CD4-positive, alpha-beta T cell treated with Interleukin-6 at 100 ng/mL for 8 hours (primary cell): ENCODE data around the gene STXBP2.

Experiments used
- DNase-seq: peaks from one replicate; pipeline ENCODE4 v3.0.0-alpha.2; 2020; ENCODE audit warnings: mixed read lengths, low spot score

Gene STXBP2

GRCh38 chr19:7636691-7637373 is at the start of gene STXBP2:
Gene STXBP2 (plus strand): TSS chr19:7637110. CDS start chr19:7637150, 40 bp downstream.
- peak; percentile 92 for DNase-seq

- no peak for DNase-seq
Measured at GRCh38 chr19:7589822-7590221, 47.1 kb upstream of the STXBP2 start.

- DNase-seq = no peak
Measured at GRCh38 chr19:7590256-7590655, 46.7 kb upstream of the STXBP2 start.

GRCh38 chr19:7595466-7596133 is 41.3 kb upstream of the STXBP2 start, which contains the start of gene CAMSAP3:
Gene CAMSAP3 (plus strand): TSS chr19:7595863. CDS start chr19:7596003, 140 bp downstream.
- DNase-seq = peak; percentile 18

- DNase-seq = no peak
Measured at GRCh38 chr19:7596211-7596937, 40.5 kb upstream of the STXBP2 start.

- no peak for DNase-seq
Measured at GRCh38 chr19:7597689-7598088, 39.2 kb upstream of the STXBP2 start.

- no peak for DNase-seq
Measured at GRCh38 chr19:7598180-7598579, 38.7 kb upstream of the STXBP2 start.

GRCh38 chr19:7600721-7601120 is 36.2 kb upstream of the STXBP2 start:
- DNase-seq = no peak

- no peak for DNase-seq
Measured at GRCh38 chr19:7602240-7602934, 34.5 kb upstream of the STXBP2 start.

GRCh38 chr19:7602935-7603497 is 33.9 kb upstream of the STXBP2 start:
- no peak for DNase-seq

- DNase-seq = no peak
Measured at GRCh38 chr19:7603919-7604318, 33.0 kb upstream of the STXBP2 start.

- DNase-seq = no peak
Measured at GRCh38 chr19:7605490-7606222, 31.3 kb upstream of the STXBP2 start.

GRCh38 chr19:7606289-7606688 is 30.6 kb upstream of the STXBP2 start:
- DNase-seq = no peak

GRCh38 chr19:7607212-7607873 is 29.6 kb upstream of the STXBP2 start:
- no peak for DNase-seq

- no peak for DNase-seq
Measured at GRCh38 chr19:7607874-7608560, 28.9 kb upstream of the STXBP2 start.

GRCh38 chr19:7610491-7611240 is 26.2 kb upstream of the STXBP2 start:
- no peak for DNase-seq

- no peak for DNase-seq
Measured at GRCh38 chr19:7611541-7612279, 25.2 kb upstream of the STXBP2 start.
